Activated gamma-delta T cell (primary cell): ENCODE data around the gene RPL37A.
"Not testable (repeated sequence)": the region's sequence is repeated elsewhere in the genome, so short reads cannot be mapped to it uniquely, and the experiment has no call there.

Experiments
- DNase-seq: peaks from one replicate; lab custom pipeline; 2025; lab: John Stamatoyannopoulos, UW

Gene RPL37A

DNA sequence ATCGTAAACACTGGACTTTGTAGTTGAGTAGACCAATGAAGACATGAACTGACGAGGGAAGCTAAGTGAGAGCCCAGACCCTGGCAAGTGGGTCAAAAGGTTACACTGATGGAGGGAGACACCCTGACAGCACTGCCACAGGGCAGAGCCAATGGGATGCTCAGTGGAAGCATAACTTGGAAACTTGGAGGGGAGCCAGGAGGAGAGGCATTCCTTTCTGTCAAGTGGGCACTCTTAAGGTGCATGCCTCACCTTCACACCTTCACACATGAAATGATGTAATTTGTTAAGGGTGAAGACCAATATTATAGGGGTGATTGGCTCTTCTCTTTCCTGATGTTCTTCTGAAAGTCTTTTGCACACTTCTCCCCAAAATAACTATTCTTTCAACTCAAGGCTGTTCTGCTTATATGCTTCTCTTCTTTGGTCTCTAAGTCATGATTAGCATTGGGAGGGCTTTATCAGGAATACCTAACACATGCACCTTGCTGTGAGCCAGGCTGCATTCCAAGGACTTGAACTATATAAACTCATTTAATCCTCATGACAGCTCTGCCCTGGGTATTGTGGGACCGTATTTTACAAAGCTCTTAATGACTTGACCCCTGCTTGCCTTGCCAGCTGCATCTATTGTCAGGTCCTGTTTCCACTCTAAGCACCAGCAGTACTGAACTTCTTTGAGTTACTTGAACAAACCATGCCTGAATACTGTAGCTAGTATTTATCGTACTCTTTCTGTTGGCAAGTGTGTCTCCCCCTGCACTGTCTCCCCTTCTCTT lies 19.0 kb downstream of the RPL37A start:
- no peak for DNase-seq

DNA sequence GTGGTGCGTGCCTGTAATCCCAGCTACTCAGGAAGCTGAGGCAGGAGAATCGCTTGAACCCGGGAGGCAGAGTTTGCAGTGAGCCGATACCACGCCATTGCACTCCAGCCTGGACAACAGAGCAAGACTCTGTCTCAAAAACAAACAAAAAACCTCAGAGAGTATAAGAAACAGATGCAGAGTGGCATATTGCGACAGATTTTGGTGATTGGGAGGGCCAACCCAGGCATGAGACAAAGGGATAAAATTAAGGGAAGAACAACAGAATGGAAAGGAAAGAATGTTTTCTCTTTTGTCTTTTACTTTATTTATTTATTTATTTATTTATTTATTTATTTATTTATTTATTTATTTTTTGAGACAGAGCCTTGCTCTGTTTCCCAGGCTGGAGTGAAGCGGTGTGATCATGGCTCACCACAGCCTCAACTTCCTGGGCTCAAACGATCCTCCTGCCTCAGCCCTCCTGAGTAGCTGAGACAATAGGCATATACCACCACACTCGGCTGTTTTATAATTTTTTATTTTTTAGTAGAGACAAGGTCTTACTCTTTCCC lies 20.0 kb downstream of the RPL37A start:
- not testable (repeated sequence) for DNase-seq

GRCh38 chr2:216519154-216519762 lies 20.6 kb downstream of the RPL37A start:
- DNase-seq, result no peak

DNA sequence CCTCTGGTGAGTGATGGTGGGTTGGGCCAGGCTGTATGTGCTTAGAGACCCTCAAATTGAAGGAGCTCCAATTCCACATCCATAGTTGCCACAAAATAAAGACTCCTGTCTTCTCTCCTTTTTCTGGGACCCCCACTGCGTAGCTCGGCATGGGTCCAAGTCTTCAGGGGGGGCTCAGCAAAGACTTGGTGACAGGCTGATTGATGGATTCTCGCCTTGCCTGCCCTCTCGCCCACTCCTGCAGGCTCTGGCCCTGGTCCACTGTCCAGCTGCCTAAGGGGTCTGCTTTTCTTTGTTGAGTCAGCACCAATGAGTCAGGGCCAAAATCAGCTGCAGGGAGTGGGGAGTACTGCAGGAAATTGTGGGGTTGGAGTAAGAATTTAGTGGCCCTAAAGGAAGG lies 21.5 kb downstream of the RPL37A start:
- DNase-seq, result no peak

GRCh38 chr2:216522892-216523502 lies 24.4 kb downstream of the RPL37A start:
- DNase-seq, result no peak

GRCh38 chr2:216525972-216526371 lies 27.3 kb downstream of the RPL37A start:
- DNase-seq, result no peak

DNA sequence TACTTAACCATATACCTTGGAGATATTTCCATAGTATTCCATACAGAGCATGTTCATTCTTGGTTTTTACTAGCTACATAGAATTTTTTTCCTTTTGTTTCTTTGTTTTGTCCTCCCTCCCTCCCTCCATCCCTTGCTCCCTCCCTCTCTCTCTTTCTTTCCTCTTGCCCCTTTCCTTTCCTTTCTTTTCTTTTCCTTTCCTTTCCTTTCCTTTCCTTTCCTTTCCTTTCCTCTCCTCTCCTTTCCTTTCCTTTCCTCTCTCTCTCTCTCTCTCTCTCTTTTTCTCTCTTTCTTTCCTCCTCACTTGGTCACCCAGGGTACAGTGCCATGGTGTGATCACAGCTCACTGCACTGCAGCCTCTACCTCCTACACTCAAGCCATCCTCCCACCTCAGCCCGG lies 28.3 kb downstream of the RPL37A start:
- no peak for DNase-seq

DNA sequence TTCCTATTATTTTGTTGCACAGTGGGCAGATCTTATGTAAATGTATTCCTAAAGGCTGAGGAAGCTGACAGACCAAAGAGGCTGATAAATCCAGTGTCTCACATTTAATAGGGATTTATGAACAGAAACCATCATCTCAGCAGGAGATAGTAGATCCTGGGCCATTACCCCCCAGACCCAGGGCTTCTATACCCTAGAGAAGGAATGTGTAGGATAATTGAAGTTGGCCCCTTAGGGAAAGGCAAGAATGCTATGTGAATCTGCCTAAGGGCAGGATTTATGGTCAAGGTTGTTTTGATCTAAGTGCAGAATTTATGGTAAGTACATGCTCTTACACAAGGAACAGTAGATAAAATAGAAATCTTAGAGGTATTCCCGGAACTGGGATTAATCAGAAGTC lies 29.0 kb downstream of the RPL37A start:
- DNase-seq, result no peak

- no peak for DNase-seq
These were observed 33.9 kb downstream of the RPL37A start for GRCh38 chr2:216532562-216532961.

- no peak for DNase-seq
These were observed 35.0 kb downstream of the RPL37A start for GRCh38 chr2:216533609-216534008.

DNA sequence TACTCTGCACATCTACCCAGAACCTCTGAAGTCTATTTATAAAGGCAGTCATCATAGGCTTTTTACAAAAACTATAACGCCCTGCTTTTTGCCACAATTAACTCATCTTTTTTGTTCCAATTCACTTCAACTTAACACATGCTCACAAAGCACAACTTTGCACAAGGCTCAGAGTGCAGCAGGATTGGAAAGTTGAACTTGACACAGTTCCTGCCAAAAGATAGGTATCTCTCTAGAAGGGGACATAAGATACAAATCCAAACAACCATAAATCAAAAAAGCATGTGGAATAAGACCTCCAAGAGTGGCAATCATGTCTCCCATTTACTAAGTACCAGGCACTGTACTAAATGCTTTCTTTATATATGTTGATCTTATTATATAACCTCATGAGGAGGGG lies 36.2 kb downstream of the RPL37A start:
- no peak for DNase-seq

- no peak for DNase-seq
These were observed 36.9 kb downstream of the RPL37A start for GRCh38 chr2:216535454-216535995.

DNA sequence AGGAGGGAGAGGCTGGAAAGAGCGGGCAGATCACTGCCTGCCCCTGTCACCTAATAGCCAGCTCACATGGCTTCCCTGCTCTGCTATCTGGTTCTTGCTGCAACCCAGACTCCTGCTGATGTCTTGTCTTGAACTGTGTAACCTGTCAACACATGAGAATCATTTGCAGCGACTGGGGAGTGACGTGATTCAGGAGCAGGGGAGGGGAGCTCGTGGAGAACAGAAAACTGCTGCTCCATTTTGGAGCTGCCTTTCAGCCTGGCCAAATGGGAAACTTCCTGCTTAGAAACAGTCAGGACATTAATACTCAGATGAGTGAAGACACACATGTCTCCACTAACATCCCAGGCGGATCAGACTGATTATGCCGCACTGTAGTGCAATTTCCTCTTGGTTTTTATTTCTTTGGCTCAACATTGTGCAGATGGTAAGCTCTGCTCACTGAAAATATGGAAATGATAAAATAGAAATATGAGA lies 38.1 kb downstream of the RPL37A start:
- DNase-seq, result no peak

DNA sequence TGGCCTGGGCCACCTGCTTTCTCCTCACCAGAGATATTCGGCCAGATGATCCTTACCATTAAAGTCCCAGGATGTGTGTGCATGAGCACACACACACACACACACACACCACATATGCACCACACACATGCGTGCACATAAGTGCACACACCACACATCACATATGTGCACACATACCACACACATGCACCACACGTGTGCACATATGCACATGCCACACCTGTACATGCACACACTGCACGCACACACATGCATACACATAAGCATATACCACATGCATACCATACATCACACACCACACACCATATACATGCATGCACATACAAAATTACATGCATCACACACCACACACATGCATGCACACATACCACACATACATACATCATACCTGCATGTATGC lies 38.7 kb downstream of the RPL37A start:
- no peak for DNase-seq

DNA sequence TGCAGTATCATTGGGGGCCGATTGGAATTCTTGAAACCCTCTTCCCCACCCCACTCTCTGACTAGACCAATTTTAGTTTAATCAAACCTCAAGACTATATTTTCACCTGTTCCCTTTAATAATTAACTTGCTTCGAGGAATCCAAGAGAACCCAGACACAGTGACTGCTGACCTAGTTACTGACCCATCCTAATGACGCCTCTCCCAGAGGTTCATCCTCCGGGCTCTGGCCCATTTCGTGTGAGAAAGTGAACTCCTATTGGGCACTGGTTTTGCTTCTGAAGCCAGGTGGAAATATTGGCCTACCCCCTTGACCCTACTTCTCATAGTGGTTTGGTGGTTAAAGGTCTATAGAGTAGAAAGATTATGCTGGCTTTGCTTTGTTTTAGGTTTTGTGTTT lies 39.9 kb downstream of the RPL37A start:
- no peak for DNase-seq

DNA sequence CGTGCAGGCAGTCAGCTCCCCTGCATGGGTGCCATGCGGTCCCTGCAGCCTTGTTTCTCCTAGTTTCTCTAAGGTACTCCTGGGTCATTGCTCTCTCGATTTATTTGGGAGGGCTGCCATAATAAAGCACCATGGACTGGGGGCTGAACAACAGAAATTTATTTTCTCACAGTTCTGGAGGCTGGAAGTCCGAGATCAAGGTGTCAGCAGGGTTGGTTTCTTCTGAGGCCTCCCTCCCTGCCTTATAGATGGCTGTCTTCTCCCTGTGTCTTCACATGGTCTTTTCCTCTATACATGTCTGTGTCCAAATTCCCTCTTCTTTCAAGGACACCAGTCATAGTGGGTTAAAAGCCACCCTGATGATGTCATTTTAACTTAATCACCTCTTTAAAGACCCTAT lies 40.5 kb downstream of the RPL37A start:
- no peak for DNase-seq

GRCh38 chr2:216539791-216540241 lies 41.2 kb downstream of the RPL37A start:
- no peak for DNase-seq

DNA sequence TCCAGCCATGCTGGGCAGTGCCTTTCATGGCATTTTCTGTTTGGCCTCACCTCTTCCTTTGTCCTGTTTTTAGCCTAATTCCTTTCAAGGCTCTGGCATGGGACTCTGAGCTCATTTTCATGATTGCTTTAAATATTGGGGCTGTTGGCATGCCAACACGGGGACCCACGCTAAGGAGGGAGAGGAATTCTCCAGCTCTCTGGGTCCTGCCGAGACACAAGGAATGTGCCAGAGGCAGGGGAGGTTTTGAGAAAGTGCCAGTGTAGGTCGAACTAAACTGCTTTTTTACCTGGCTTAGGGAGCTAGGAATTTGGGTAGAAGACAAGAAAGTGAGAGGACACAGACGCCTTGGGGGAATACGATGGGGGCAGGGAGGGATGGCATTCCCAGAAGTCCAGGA lies 42.3 kb downstream of the RPL37A start:
- no peak for DNase-seq

DNA sequence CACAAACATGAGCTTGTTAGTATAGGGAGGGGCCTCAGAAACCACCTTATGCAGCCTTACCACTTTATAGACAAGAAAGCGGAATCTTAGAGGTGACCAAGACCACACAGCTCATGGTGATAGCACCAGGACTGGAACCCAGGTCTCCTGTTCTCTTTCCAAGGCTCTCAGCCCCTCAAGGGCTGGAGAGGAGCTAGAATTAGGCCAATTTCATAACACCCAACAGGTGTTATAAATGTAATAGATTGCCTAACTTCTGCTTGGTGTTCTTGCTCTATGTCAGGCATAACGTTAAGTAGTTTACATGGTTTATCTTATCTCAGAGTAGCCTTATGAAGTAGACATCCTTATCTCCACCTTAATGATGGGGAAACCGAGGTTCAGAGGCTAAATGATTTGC lies 42.9 kb downstream of the RPL37A start:
- DNase-seq, result no peak

GRCh38 chr2:216545359-216545758 lies 46.7 kb downstream of the RPL37A start:
- DNase-seq, result no peak

GRCh38 chr2:216546241-216546640 lies 47.6 kb downstream of the RPL37A start:
- DNase-seq, result no peak

DNA sequence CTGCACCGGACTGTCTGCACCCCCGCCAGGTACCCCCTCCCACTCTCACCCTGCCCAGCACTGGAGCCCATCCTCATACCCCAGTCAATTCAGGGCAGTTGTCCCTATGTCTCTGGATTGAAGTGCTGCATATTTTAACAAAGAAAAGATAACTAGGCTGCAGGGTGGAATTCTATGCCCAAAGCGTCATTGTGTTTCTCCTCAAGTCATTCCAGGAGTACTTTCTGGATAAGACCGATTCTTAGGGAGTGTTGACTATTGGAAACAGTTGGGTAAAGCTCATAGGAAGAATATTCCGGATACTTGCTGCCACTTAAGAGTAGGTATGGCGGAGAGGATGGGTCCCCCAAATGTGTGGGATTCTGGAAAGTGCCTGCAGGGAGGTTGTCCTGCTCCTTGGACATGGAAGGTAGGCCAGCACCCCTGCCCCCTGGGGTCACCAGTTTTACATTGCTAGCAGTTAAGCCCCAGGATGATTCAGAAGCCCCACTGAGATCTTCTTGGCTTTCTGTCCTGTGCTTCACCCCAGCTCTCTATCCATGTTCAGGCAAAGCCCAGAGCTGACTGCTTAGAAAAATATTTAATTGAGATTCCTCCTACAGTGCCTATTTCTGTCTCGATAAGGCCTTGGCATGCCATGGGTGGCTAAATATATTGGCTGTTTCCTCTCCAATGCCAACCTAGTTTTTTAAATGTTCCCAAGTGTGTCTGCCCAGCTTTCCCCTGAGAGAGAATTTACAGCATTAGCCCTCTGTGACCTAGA lies 48.2 kb downstream of the RPL37A start:
- no peak for DNase-seq
